C4-2B (cell line): ENCODE measurements around the gene PRR5L.

Experiments
- ZFX ChIP-seq: fragments of 450-650 bp; IDR thresholded peaks from 2 replicates; pipeline ENCODE4 v1.6.1; 2017
- TF ChIP-seq, protein P1 (sequence below): fragments of 450-650 bp; conservative IDR thresholded peaks from 2 replicates; pipeline ENCODE4 v1.5.1; 2017; ENCODE audit warnings: mild to moderate bottlenecking

DNA sequence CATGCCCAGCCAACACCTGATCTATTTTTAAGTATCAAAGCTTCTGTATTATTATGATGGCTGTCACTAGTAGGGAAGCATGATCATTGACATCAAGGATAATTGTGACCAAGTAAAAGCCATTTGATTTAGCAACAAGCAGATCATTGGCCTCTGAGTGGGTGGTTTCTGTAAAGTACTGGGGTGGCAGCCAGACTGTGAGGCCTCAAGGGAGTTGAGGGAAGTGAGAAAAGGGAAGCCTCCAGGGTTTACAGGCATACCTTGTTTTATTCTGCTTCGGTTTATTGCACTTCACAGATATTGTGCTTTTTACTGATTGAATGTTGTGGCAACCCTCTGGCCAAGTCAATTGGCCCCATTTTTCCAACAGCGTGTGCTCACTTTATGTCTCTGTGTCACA lies 60.1 kb downstream of the PRR5L start:
- TF ChIP-seq, protein P1, sequence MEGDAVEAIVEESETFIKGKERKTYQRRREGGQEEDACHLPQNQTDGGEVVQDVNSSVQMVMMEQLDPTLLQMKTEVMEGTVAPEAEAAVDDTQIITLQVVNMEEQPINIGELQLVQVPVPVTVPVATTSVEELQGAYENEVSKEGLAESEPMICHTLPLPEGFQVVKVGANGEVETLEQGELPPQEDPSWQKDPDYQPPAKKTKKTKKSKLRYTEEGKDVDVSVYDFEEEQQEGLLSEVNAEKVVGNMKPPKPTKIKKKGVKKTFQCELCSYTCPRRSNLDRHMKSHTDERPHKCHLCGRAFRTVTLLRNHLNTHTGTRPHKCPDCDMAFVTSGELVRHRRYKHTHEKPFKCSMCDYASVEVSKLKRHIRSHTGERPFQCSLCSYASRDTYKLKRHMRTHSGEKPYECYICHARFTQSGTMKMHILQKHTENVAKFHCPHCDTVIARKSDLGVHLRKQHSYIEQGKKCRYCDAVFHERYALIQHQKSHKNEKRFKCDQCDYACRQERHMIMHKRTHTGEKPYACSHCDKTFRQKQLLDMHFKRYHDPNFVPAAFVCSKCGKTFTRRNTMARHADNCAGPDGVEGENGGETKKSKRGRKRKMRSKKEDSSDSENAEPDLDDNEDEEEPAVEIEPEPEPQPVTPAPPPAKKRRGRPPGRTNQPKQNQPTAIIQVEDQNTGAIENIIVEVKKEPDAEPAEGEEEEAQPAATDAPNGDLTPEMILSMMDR, result no peak
- no peak for TF ChIP-seq ZFX
